Psoas muscle (tissue), 8 donors: ENCODE measurements around the gene TP53RK. TPM values are rescaled to one million over a fixed set of nuclear protein-coding genes. Genes with fewer than 3 reads are reported as not detected.

Source experiments
- ATAC-seq, 4 donors: fragments of 200-7000 bp; cut with Tn5 transposase; one replicate each; pipeline ENCODE4 v1.9.1; 2020; ENCODE audit warnings: moderate library complexity in 3 of 4, mild to moderate bottlenecking in 2 of 4
- DNase-seq, 2 donors: peaks; one replicate each; pipeline ENCODE4 v3.0.0-alpha.2; 2020
- H3K27ac ChIP-seq: fragments of 200-600 bp; one replicate; pipeline ENCODE4 v1.8.0; 2022
- H3K27me3 ChIP-seq, 3 donors: fragments of 200-600 bp in 1 of 3; one replicate each; pipeline versions ENCODE4 v1.6.1 to v1.8.0; 2013 to 2022; ENCODE audit warnings: low read length in 2 of 3, mild to moderate bottlenecking in 2 of 3, moderate library complexity in 1 of 3; ENCODE audit not compliant: insufficient read depth in 3 of 3
- H3K36me3 ChIP-seq, 2 donors: fragments of 200-600 bp in 1 of 2; one replicate each; pipeline versions ENCODE4 v1.6.1 to v1.8.0; 2013 to 2022; ENCODE audit warnings: low read depth in 1 of 2, mild to moderate bottlenecking in 1 of 2, moderate library complexity in 1 of 2; ENCODE audit not compliant: insufficient read depth in 1 of 2
- H3K4me1 ChIP-seq: fragments of 200-600 bp; one replicate; pipeline ENCODE4 v1.8.0; 2022
- H3K4me3 ChIP-seq: fragments of 200-600 bp; one replicate; pipeline ENCODE4 v1.8.0; 2022; ENCODE audit warnings: mild to moderate bottlenecking
- H3K9me3 ChIP-seq: fragments of 200-600 bp; one replicate; pipeline ENCODE4 v1.8.0; 2022
- CTCF ChIP-seq: fragments of 200-600 bp; IDR thresholded peaks from one replicate; pipeline ENCODE4 v1.8.0; 2022; ENCODE audit warnings: antibody characterized with exemption
- WGBS, 3 donors: extraction: QIAGEN DNeasy Blood & Tissue Kit; methylation state at CpG; one replicate each; pipeline versions ENCODE4 v1.1.6 to v1.1.7; 2013; 5-methylcytosine and 5-hydroxymethylcytosine counted together
- intact Hi-C, 2 donors: fragments of 100-400 bp; cut with DNase I; formaldehyde crosslinking; loops; one replicate each; pipeline versions ENCODE4 v1.11.0 to v1.14.2; 2022
- polyA plus RNA-seq, 3 donors: library from polyadenylated mRNA; stranded (reverse); fragments of 200-250 nt; gene quantifications; one replicate each; pipeline ENCODE4 v1.2.3, GENCODE V29; 2013
- total RNA-seq, 4 donors: library from RNA; stranded (reverse); fragmentation: NEBNext Ultra II Directional in 2 of 4; extraction: Animal tissue kit (Norgen Biotek cat#: 25700) in 2 of 4; gene quantifications; one replicate each; pipeline versions ENCODE4 v1.2.1 to v1.2.4, GENCODE V29; 2021 to 2023
- donor health status: healthy with polysubstance abuse.
- donor health status: DM: no; HTN: no; CAD: no; lungs with moderate emphysema.
- donor health status: Bipolar disorder and iron deficiency.
- donor health status: healthy.
- donor health status: DM: yes; HTN: yes; CAD: no.
- donor health status: DM: no; HTN: no; CAD: no.
- donor health status: DM: no; HTN: no; CAD: no.
- donor health status: DM: yes; HTN: yes; CAD: no.

TP53RK gene
- total and polyA plus RNA-seq, 7 donors: 5.8 to 12.9 (median 9.3) TPM

- TF ChIP-seq CTCF: no peak
- intact Hi-C loops: no loop called here
Measured at GRCh38 chr20:46724343-46724959, 35.2 kb upstream of the TP53RK start.

DNA sequence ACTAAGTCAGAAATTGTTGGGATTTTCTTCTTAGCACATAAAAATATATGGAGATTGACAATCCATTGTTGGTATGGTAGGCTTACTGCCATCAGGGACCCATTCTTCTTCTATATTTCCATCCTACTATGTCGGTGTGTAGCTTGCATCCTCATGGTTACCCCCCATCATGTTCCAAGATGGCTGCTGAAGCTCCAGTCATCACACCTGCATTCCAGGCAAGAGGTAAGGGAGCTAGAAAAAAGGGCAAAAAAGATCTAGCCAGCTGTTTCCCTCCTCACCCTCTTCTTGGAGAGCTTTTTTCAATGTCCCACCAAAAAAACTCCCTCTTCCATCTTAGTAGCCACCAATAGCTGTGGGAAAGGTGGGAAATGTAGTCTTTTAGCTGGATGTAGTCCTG lies 33.8 kb upstream of the TP53RK start:
- no peak for ATAC-seq
- Histone ChIP-seq H3K27me3 (no peaks in the 10 kb centered on the region), H3K4me1 (no peaks in the 10 kb centered on the region), H3K4me3 (no peak overlapping the region), H3K9me3 (peaks cover 9% of the 10 kb centered on the region), H3K27ac (no peak overlapping the region), H3K36me3 (no peaks in the 10 kb centered on the region)
- no peak for DNase-seq
- 88 to 98% (median 95%) methylated on average over 1 of the region's 1 CpG for WGBS, 3 donors
- intact Hi-C loops: no loop called here
- TF ChIP-seq CTCF: no peak

More at GRCh38 chr20:46724343-46724959, 35.2 kb upstream of the TP53RK start:
- Histone ChIP-seq H3K36me3 (no peaks in the 10 kb centered on the region), H3K27me3 (no peaks in the 10 kb centered on the region), H3K9me3 (peaks cover 9% of the 10 kb centered on the region), H3K4me1 (no peaks in the 10 kb centered on the region), H3K4me3 (no peak overlapping the region), H3K27ac (no peak overlapping the region)
- DNase-seq (no peak), ATAC-seq (no peak)
- 47 to 63% (median 59%) methylated on average over 1 of the region's 1 CpG for WGBS, 3 donors

DNA sequence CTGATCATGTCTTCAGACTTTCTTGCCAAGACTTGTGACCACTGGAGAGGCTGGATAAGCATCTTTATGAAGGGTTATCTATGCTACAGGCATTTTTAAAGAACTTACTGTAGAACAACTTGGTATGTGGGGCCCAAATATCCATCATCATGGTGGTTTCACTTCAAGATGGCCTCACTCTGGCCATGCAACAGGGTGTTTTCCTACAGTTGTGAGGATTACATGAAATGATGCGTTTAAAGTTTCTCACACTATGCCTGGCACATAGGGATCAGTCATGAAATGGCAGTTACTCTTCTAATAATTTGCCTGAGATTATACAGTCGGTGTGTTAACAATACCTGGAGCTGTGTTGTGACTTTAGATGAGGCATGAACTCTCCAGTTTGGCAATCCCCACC lies 33.2 kb upstream of the TP53RK start:
- Histone ChIP-seq H3K4me1 (no peaks in the 10 kb centered on the region), H3K9me3 (peaks cover 9% of the 10 kb centered on the region), H3K36me3 (no peaks in the 10 kb centered on the region), H3K27me3 (no peaks in the 10 kb centered on the region), H3K4me3 (no peak overlapping the region), H3K27ac (no peak overlapping the region)
- intact Hi-C loops: no loop called here
- no peak for ATAC-seq
- no peak for DNase-seq
- no peak for TF ChIP-seq CTCF
- 97 to 100% (median 98%) methylated on average over 2 of the region's 2 CpGs for WGBS, 3 donors

- TF ChIP-seq CTCF: no peak
- DNase-seq: no peak
- WGBS, 3 donors: 94 to 100% (median 97%) methylated on average over 1 of the region's 1 CpG
- H3K36me3 ChIP-seq: no peaks in the 10 kb centered on the region
- no peaks in the 10 kb centered on the region for H3K27me3 ChIP-seq
- H3K4me3 ChIP-seq: no peak overlapping the region
- peaks cover 9% of the 10 kb centered on the region for H3K9me3 ChIP-seq
- H3K27ac ChIP-seq: no peak overlapping the region
- ATAC-seq: no peak
- intact Hi-C loops: no loop called here
- no peaks in the 10 kb centered on the region for H3K4me1 ChIP-seq
Measured at GRCh38 chr20:46721476-46721875, 32.2 kb upstream of the TP53RK start.

DNA sequence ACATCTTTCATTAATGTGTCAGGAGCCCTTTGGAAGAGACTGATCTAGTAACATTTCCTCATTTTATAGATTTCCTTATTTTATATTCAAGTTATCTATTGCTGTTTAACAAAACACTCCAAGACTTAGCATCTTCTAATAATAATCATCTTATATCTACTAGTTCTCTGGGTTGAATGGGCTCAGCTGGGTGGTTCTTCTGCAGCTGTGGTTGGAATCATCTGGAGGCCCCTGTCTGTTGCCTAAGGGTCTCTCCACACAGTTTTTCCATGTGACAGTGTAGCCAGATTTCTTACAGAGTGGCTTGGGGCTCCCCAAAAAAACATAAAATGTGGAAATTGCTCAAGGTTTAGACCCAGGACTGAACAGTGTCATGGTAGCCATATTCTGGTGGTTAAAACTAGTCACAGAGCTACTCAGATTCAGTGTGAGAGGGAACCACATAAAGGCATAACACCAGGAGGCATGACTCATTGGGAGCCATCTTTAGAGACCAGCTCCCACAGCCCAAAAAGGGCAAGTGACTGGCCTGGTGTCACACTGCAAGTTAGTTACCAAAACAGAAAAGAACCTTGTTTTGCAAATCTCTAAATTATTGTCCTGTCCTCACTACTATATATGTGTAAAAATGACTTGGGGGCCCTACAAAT lies 31.7 kb upstream of the TP53RK start:
- Histone ChIP-seq H3K27ac (no peak overlapping the region), H3K36me3 (no peaks in the 10 kb centered on the region), H3K4me3 (no peak overlapping the region), H3K27me3 (no peaks in the 10 kb centered on the region), H3K9me3 (peaks cover 9% of the 10 kb centered on the region), H3K4me1 (no peaks in the 10 kb centered on the region)
- intact Hi-C loops: no loop called here
- no peak for TF ChIP-seq CTCF
- DNase-seq (no peak), ATAC-seq (no peak)
